ENCODE data around the gene TGM3. TPM values are rescaled to one million over a fixed set of nuclear protein-coding genes. Genes with fewer than 3 reads are reported as not detected.

TGM3 gene, protein sequence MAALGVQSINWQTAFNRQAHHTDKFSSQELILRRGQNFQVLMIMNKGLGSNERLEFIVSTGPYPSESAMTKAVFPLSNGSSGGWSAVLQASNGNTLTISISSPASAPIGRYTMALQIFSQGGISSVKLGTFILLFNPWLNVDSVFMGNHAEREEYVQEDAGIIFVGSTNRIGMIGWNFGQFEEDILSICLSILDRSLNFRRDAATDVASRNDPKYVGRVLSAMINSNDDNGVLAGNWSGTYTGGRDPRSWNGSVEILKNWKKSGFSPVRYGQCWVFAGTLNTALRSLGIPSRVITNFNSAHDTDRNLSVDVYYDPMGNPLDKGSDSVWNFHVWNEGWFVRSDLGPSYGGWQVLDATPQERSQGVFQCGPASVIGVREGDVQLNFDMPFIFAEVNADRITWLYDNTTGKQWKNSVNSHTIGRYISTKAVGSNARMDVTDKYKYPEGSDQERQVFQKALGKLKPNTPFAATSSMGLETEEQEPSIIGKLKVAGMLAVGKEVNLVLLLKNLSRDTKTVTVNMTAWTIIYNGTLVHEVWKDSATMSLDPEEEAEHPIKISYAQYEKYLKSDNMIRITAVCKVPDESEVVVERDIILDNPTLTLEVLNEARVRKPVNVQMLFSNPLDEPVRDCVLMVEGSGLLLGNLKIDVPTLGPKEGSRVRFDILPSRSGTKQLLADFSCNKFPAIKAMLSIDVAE
- 0.70 TPM for total RNA-seq

GRCh38 chr20:2295886-2296515 is at the start of gene TGM3:
TGM3 (plus strand) TSS chr20:2296001; CDS start chr20:2296064, 63 bp downstream.

GRCh38 chr20:2380601-2381000 is 84.8 kb downstream of the TGM3 start, which contains the start of gene TGM6:
TGM6 (plus strand) TSS chr20:2380901; CDS start chr20:2380969, 68 bp downstream.

Other genes starting within 250 kb of the TGM3 start
- 24.5 TPM for gene STK35, start 194.2 kb upstream of the TGM3 start, total RNA-seq
- not detected for gene TGM6, start 84.9 kb downstream of the TGM3 start, total RNA-seq
- gene SNRPB, start 174.8 kb downstream of the TGM3 start, total RNA-seq, result 98.3 TPM
- 23.6 TPM for gene ZNF343, start 212.9 kb downstream of the TGM3 start, total RNA-seq
- not detected for gene TMC2, start 240.6 kb downstream of the TGM3 start, total RNA-seq